Muscle layer of colon (tissue), 2 donors: ENCODE data around the gene PRR19.
A peak's percentile ranks its signal among the peaks of the same experiment; 100 is the strongest.
"Not testable (repeated sequence)": the region's sequence is repeated elsewhere in the genome, so short reads cannot be mapped to it uniquely, and the experiment has no call there.

Experiments used
- H3K27ac ChIP-seq: one replicate; pipeline ENCODE4 v1.7.0; 2013; ENCODE audit warnings: low read depth, mild to moderate bottlenecking, low read length, moderate library complexity
- H3K27me3 ChIP-seq, 2 donors: one replicate each; pipeline ENCODE4 v1.7.0; 2013; ENCODE audit warnings: low read length in 2 of 2, mild to moderate bottlenecking in 2 of 2; ENCODE audit not compliant: insufficient read depth in 2 of 2, control insufficient read depth in 1 of 2
- H3K36me3 ChIP-seq: one replicate; pipeline ENCODE4 v1.7.0; 2013; ENCODE audit warnings: mild to moderate bottlenecking, low read length; ENCODE audit not compliant: insufficient read depth
- H3K4me1 ChIP-seq: one replicate; pipeline ENCODE4 v1.7.0; 2013; ENCODE audit warnings: mild to moderate bottlenecking, low read length; ENCODE audit not compliant: insufficient read depth
- H3K4me3 ChIP-seq, 2 donors: one replicate each; pipeline ENCODE4 v1.7.0; 2013; ENCODE audit warnings: low read length in 2 of 2, low read depth in 1 of 2, mild to moderate bottlenecking in 1 of 2, moderate library complexity in 1 of 2
- H3K9ac ChIP-seq: one replicate; pipeline ENCODE4 v1.7.0; 2013; ENCODE audit warnings: low read length
- H3K9me3 ChIP-seq: one replicate; pipeline ENCODE4 v1.7.0; 2013; ENCODE audit warnings: mild to moderate bottlenecking, low read length
- donor health status: abdominal sarcoma.
- donor health status: Adenocarcinoma of cecum.

PRR19 gene

GRCh38 chr19:42325308-42325895 lies 23.5 kb downstream of the PRR19 start, which contains the start of gene MEGF8:
Gene MEGF8 (plus strand): TSS chr19:42325635. CDS start chr19:42326244, 609 bp downstream.
- H3K27me3 ChIP-seq = peaks cover 15 to 17% of the 10 kb centered on the region in 2 donors
- no peaks in the 10 kb centered on the region for H3K9me3 ChIP-seq
- no peaks in the 10 kb centered on the region for H3K36me3 ChIP-seq
- H3K4me3 ChIP-seq = peak within 1 kb of the TSS; percentile 31 to 97
- peak within 1 kb of the TSS; percentile 39 for H3K27ac ChIP-seq
- H3K4me1 ChIP-seq = peaks cover 19% of the 10 kb centered on the region
- H3K9ac ChIP-seq = peak within 1 kb of the TSS; percentile 90

DNA sequence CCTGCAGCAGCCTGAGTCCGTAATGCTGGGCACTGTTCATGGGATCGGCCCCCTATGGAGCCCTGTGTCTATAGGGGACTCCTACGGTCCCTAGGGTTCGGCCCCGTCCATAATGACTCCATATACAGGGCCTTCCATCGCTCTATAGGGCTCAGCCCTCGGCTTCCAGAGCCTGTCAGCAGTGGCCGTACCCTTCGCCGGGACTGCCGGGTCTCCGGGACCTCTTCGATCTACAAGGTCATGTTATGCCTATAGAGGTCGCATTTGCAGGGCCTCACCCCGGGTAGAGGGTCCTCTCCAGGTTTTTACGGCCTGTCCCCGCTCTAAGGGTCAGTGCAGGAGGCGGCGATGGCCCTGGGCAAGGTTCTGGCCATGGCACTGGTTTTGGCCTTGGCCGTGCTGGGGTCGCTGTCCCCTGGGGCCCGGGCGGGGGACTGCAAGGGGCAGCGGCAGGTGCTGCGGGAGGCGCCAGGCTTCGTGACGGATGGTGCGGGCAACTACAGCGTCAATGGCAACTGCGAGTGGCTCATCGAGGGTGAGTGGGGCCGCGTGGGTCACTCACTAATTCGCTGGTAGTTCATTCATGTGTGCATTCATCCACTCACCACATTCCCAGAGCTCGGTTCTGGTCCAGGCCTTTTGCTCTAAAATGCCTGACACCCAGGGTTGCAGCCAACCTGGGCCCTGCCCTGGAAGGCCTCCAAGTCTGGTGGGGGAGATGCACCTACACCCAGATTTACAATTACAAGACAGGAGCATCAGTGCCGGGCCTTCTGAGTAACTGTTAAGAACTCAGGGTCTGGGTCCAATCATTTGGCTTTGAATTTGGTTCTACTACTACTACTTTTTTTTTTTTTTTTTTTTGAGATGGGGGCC lies 24.2 kb downstream of the PRR19 start:
- H3K9me3 ChIP-seq = no peaks in the 10 kb centered on the region
- peak overlapping the region; percentile 25 to 97 for H3K4me3 ChIP-seq
- H3K27me3 ChIP-seq = peaks cover 15 to 17% of the 10 kb centered on the region in 2 donors
- H3K36me3 ChIP-seq = no peaks in the 10 kb centered on the region
- peak overlapping the region; percentile 39 for H3K27ac ChIP-seq
- H3K9ac ChIP-seq = peak overlapping the region; percentile 90
- peaks cover 19% of the 10 kb centered on the region for H3K4me1 ChIP-seq

GRCh38 chr19:42326969-42327368 lies 25.0 kb downstream of the PRR19 start:
- Histone ChIP-seq H3K9me3 (no peaks in the 10 kb centered on the region), H3K4me3 (peak overlapping the region in 1 of 2 donors; percentile 7), H3K9ac (no peak overlapping the region), H3K27me3 (peaks cover 15 to 17% of the 10 kb centered on the region in 2 donors), H3K36me3 (no peaks in the 10 kb centered on the region), H3K27ac (no peak overlapping the region), H3K4me1 (peaks cover 19% of the 10 kb centered on the region)

GRCh38 chr19:42327381-42327780 lies 25.4 kb downstream of the PRR19 start:
- Histone ChIP-seq H3K27ac (no peak overlapping the region), H3K9ac (no peak overlapping the region), H3K4me1 (peaks cover 19% of the 10 kb centered on the region)

GRCh38 chr19:42328106-42328505 lies 26.2 kb downstream of the PRR19 start:
- H3K27me3 ChIP-seq = peaks cover 11 to 17% of the 10 kb centered on the region in 2 donors
- H3K4me3 ChIP-seq = no peak overlapping the region
- no peak overlapping the region for H3K27ac ChIP-seq
- H3K4me1 ChIP-seq = peaks cover 19% of the 10 kb centered on the region
- no peaks in the 10 kb centered on the region for H3K36me3 ChIP-seq
- no peak overlapping the region for H3K9ac ChIP-seq
- no peaks in the 10 kb centered on the region for H3K9me3 ChIP-seq

More at GRCh38 chr19:42327381-42327780, 25.4 kb downstream of the PRR19 start:
- peak overlapping the region in 1 of 2 donors; percentile 7 for H3K4me3 ChIP-seq
- peaks cover 15 to 17% of the 10 kb centered on the region in 2 donors for H3K27me3 ChIP-seq
- no peaks in the 10 kb centered on the region for H3K36me3 ChIP-seq
- no peaks in the 10 kb centered on the region for H3K9me3 ChIP-seq

GRCh38 chr19:42328854-42329253 lies 26.9 kb downstream of the PRR19 start:
- no peak overlapping the region for H3K9ac ChIP-seq
- H3K27me3 ChIP-seq = peaks cover 6 to 10% of the 10 kb centered on the region in 2 donors
- no peaks in the 10 kb centered on the region for H3K36me3 ChIP-seq
- H3K4me1 ChIP-seq = peaks cover 19% of the 10 kb centered on the region
- H3K9me3 ChIP-seq = no peaks in the 10 kb centered on the region
- no peak overlapping the region for H3K27ac ChIP-seq
- no peak overlapping the region for H3K4me3 ChIP-seq

- Histone ChIP-seq H3K9ac (no peak overlapping the region), H3K9me3 (no peaks in the 10 kb centered on the region), H3K4me3 (no peak overlapping the region), H3K4me1 (peaks cover 14% of the 10 kb centered on the region), H3K36me3 (peaks cover 7% of the 10 kb centered on the region), H3K27ac (no peak overlapping the region), H3K27me3 (no peaks in the 10 kb centered on the region)
These were observed 28.3 kb downstream of the PRR19 start for GRCh38 chr19:42330241-42330711.

DNA sequence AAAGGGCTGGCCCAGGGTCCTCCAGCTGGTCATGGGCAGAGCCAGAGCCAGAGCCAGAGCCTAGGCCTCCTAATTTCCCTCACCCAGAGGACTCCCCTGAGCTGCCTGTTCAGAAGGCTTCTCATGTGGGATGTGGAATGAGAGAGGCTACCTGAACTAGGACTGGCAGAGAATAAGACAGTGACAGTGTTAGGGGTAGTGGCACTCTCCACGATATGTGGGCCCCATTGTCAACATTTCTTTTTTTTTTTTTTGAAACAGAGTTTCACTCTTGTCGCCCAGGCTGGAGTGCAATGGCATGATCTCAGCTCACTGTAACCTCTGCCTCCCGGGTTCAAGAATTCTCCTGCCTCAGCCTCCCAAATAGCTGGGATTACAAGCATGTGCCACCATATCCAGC lies 29.4 kb downstream of the PRR19 start:
- not testable (repeated sequence) for H3K27ac ChIP-seq, H3K9ac ChIP-seq, H3K4me3 ChIP-seq, H3K27me3 ChIP-seq, H3K9me3 ChIP-seq, H3K36me3 ChIP-seq
- peaks cover 13% of the 10 kb centered on the region for H3K4me1 ChIP-seq

GRCh38 chr19:42332059-42332458 lies 30.1 kb downstream of the PRR19 start:
- H3K9me3 ChIP-seq = no peaks in the 10 kb centered on the region
- H3K9ac ChIP-seq = no peak overlapping the region
- H3K4me3 ChIP-seq = no peak overlapping the region
- peaks cover 16% of the 10 kb centered on the region for H3K36me3 ChIP-seq
- no peaks in the 10 kb centered on the region for H3K27me3 ChIP-seq
- no peak overlapping the region for H3K27ac ChIP-seq
- peaks cover 6% of the 10 kb centered on the region for H3K4me1 ChIP-seq

DNA sequence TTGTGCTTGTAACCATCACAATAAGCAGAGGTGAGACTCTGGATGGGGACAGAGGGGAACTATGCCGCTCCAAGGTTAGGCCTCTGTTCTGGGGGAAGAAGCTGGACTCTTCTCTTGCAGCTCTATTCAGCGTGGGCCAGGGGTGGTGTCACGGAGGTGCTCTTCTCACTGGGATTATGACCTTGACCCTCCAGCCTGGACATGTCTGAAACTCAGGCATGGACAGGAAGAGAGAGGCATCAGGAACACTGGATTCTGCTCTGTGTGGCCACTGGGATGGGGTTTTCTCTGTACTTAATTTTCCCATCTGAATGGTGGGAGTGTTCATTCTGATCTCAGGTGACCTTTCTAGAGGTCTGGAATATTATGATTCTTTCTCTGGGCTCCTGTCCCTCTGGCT lies 31.1 kb downstream of the PRR19 start:
- no peak overlapping the region for H3K4me3 ChIP-seq
- H3K36me3 ChIP-seq = peaks cover 18% of the 10 kb centered on the region
- no peaks in the 10 kb centered on the region for H3K27me3 ChIP-seq

GRCh38 chr19:42333975-42334696 lies 32.2 kb downstream of the PRR19 start:
- no peaks in the 10 kb centered on the region for H3K9me3 ChIP-seq
- no peak overlapping the region for H3K27ac ChIP-seq
- H3K4me1 ChIP-seq = no peaks in the 10 kb centered on the region
- H3K9ac ChIP-seq = no peak overlapping the region
- no peak overlapping the region for H3K4me3 ChIP-seq
- H3K36me3 ChIP-seq = peaks cover 18% of the 10 kb centered on the region
- no peaks in the 10 kb centered on the region for H3K27me3 ChIP-seq

More for the DNA sequence above, 31.1 kb downstream of the PRR19 start:
- Histone ChIP-seq H3K27ac (no peak overlapping the region), H3K4me1 (no peaks in the 10 kb centered on the region), H3K9me3 (no peaks in the 10 kb centered on the region), H3K9ac (no peak overlapping the region)
